Activated CD4-positive, alpha-beta T cell treated with anti-CD3 and anti-CD28 coated beads for 4 hours (primary cell): ENCODE measurements around the gene TRPC4AP.

ENCODE experiments used
- DNase-seq, 2 donors: peaks; one replicate each; pipeline ENCODE4 v3.0.0-alpha.2; 2020

Gene TRPC4AP

DNA sequence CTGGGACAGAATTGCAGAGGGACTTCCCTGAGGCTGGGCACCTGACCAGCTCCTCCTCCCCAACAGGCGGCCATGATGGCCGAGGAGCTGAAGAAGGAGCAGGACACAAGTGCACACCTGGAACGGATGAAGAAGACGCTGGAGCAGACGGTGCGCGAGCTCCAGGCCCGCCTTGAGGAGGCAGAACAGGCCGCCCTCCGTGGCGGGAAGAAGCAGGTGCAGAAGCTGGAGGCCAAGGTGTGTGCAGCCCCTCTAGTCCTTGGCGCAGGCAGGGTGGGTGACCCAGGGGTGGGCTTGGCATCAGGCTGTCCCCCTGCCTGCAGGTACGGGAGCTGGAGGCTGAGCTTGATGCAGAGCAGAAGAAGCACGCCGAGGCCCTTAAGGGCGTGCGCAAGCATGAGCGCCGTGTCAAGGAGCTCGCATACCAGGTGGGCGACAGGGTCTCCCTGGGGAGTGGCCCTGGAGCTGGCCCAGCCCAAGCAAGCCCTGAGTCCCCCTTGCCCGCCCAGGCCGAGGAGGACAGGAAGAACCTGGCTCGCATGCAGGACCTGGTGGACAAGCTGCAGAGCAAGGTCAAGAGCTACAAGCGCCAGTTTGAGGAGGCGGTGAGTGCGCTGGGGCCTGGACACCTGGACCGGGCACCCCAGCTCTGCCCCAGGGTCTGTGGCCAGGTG is 91.5 kb downstream of the TRPC4AP start:
- no peak for DNase-seq

DNA sequence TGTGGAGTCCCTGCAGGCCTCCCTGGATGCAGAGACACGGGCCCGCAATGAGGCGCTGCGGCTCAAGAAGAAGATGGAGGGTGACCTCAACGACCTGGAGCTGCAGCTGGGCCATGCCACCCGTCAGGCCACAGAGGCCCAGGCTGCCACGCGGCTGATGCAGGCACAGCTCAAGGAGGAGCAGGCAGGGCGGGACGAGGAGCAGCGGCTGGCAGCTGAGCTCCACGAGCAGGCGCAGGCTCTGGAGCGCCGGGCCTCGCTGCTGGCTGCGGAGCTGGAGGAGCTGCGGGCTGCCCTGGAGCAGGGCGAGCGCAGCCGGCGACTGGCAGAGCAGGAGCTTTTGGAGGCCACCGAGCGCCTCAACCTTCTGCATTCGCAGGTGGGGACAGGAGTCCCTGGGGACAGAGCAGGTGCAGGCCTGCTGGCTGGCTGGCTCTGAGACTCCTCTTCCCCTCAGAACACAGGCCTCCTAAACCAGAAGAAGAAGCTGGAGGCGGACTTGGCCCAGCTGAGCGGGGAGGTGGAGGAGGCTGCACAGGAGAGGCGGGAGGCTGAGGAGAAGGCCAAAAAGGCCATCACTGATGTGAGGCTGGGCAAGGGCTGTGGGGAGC is 92.2 kb downstream of the TRPC4AP start:
- DNase-seq: no peak

DNA sequence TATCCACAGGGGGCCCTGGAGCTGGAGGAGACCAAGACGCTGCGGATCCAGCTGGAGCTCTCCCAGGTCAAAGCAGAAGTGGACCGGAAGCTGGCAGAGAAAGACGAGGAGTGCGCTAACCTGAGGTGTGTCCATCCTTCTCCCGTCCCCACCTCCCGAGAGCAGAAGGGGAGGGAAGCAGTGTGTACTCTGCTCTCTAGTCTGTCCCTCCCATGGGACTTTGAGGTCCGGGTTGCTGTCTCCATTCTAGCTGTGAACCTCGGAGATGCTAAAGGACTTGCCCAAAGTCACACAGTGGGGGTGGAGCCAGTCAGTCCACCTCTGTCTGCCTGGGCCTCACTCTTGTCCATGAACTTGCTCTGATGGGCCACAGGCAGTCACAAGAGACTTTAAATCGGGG is 92.8 kb downstream of the TRPC4AP start:
- no peak for DNase-seq

DNA sequence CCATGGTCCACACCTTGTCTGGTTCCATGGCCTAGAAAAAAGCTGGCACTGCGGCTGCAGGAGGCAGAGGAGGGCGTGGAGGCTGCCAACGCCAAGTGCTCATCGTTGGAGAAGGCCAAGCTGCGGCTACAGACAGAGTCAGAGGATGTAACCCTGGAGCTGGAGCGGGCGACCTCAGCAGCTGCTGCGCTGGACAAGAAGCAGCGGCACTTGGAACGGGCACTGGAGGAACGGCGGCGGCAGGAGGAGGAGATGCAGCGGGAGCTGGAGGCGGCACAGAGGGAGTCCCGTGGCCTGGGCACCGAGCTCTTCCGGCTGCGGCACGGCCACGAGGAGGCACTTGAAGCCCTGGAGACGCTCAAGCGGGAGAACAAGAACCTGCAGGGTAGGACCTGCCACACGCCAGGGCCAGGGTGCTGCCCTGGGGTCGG is 93.6 kb downstream of the TRPC4AP start:
- no peak for DNase-seq

DNA sequence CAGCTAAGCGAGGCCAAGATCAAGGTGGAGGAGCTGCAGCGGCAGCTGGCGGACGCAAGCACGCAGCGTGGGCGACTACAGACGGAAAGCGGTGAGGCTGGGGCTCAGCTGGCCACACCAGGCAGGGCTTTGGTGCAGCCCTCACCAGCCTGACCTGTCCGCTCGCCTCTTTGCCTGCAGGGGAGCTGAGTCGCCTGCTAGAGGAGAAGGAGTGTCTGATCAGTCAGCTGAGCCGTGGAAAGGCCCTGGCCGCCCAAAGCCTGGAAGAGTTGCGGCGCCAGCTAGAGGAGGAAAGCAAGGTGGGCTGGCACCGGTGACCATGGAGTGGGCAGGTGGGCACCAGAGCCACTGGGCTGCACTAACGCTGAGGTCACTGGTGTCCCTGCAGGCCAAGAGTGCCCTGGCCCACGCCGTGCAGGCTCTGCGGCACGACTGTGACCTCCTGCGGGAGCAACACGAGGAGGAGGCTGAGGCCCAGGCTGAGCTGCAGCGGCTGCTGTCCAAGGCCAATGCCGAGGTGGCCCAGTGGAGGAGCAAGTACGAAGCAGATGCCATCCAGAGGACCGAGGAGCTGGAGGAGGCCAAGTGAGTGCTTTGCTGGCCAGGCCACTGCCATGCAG is 94.2 kb downstream of the TRPC4AP start:
- no peak for DNase-seq

DNA sequence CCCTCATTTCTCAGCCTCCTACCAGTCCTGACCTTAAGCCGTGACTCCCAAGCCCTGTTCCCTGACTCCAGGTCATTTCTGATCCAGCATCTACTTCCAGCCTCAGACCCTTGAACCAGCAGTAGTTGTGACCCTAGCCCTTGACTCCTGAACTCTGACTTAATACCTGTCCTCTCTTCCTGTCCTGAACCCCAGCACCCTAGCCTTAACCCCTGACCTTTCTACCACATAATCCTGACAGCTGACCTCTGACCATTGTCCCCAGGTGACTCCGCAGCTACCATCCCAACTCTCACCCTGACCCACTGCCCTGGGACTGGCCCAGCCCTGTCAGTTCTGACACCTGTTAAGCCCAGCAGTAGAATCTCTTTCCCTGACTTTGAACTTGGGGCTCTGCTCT is 94.8 kb downstream of the TRPC4AP start:
- DNase-seq: no peak

DNA sequence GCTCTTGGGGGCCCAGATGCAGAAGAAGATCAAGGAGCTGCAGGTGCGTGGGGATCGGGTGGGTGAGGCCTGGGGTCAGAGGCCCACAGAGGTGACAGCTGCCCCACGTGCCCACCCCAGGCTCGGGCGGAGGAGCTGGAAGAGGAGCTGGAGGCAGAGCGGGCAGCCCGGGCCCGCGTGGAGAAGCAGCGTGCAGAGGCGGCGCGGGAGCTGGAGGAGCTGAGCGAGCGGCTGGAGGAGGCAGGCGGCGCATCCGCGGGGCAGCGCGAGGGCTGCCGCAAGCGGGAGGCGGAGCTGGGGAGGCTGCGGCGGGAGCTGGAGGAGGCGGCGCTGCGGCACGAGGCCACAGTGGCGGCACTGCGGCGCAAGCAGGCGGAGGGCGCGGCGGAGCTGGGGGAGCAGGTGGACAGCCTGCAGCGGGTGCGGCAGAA is 95.5 kb downstream of the TRPC4AP start:
- DNase-seq: no peak

DNA sequence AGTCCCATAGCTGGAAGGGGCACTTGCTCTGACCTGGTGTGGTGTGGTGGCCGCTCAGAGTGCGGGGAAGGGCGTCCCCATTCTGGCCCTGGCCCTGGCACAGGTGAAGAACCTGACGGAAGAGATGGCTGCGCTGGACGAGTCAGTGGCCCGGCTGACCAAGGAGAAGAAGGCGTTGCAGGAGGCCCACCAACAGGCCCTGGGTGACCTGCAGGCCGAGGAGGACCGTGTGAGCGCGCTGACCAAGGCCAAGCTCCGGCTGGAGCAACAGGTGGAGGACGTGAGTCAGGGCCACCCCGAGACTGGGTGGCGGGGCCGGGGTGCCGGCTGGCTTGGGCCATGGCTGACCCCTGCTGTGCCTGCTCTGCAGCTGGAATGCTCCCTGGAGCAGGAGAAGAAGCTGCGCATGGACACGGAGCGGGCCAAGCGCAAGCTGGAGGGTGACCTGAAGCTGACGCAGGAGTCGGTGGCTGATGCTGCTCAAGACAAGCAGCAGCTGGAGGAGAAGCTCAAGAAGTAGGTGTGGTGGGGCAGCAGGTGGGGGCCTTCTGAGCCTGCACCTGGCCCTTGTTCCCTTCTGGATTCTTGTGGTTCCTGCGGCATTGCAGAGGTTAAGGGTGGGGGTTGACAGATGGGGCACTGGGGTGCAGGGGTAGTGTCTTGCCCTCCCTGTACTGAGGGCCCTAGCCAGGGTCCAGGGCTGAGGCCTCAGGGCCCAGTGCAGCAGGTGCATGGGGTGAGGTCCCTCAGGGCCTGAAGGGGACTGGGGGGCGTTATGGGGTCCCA is 96.2 kb downstream of the TRPC4AP start:
- DNase-seq: no peak

DNA sequence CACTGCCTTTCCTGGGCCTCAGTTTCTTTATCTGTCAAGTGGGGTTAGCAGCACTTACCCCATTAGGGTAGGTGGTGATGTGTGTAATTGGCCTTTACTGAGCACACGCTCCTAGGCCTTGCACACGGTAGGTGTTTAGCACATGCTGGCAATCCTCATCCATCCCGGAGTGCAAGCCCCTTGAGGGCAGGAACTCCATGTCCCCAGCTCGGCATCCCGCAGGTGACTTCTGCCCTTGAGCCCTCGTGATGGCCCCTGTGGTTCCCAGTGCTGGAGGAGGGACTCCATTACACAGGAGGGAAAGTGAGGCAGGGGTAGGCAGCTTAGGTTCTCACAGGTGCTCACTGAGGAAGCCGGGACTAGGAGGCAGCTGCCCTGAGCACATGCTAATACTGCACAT is 96.9 kb downstream of the TRPC4AP start:
- no peak for DNase-seq

DNA sequence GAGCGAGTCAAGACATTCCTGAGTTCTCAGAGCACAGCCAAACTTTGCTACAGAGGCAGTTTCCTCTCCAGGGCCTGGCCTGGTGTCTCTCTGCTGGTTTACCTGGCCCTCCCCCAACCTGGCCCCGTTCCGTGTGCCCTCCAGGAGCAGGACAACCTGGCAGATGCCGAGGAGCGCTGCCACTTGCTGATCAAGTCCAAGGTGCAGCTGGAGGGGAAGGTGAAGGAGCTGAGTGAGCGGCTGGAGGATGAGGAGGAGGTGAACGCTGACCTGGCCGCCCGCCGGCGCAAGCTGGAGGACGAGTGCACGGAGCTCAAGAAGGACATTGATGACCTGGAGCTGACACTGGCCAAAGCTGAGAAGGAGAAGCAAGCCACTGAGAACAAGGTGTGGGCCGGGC is 97.4 kb downstream of the TRPC4AP start:
- DNase-seq: no peak

DNA sequence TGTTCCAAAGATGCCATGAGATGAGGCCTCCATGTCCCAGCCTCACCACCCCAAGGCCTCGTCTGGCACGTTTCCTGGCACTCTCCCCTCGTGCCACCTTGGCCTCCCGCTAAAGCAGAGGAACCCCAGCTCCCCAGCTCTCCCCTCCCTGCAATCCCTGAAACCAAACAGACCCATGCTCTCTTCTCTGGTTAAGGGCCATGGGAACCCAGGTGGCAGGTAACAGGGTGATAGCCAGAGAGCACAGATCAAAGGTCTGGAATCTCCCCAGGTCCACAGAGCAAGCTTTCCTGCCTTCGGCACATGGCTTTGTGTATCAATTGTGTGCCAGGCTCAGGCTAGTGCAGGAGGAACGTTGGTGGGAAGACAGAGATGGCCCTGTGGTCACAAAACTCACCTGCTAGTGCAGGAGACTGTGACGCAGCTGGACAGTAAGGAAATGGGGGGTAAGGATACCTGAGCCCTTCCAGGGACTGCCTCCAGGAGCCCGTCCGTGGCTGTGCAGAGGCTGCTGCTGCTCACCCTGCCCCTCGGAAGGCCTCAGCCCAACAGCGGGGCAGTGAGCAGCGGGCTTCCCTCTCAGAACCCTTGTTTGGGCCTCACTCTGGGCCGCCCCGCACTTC is 98.0 kb downstream of the TRPC4AP start:
- no peak for DNase-seq

DNA sequence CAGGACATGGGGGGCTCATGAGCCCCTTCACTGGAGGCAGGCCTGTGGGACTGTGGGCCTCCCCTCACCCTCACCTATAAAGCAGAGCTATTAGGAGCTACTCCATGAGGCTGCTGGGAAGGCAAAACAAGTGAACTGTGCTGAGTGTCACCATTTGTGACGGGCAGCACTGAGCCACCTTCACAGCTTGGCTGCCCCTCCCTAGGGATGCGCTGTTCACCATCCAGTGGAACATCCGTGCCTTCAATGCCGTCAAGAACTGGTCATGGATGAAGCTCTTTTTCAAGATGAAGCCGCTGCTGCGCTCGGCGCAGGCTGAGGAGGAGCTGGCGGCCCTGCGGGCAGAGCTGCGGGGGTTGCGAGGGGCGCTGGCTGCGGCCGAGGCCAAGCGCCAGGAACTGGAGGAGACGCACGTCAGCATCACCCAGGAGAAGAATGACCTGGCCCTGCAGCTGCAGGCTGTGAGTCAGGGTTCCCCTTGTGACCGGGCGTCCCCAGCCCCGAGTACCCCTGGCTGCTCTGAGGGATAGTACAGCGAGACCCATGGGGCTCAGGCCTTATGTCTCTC is 98.6 kb downstream of the TRPC4AP start:
- no peak for DNase-seq

DNA sequence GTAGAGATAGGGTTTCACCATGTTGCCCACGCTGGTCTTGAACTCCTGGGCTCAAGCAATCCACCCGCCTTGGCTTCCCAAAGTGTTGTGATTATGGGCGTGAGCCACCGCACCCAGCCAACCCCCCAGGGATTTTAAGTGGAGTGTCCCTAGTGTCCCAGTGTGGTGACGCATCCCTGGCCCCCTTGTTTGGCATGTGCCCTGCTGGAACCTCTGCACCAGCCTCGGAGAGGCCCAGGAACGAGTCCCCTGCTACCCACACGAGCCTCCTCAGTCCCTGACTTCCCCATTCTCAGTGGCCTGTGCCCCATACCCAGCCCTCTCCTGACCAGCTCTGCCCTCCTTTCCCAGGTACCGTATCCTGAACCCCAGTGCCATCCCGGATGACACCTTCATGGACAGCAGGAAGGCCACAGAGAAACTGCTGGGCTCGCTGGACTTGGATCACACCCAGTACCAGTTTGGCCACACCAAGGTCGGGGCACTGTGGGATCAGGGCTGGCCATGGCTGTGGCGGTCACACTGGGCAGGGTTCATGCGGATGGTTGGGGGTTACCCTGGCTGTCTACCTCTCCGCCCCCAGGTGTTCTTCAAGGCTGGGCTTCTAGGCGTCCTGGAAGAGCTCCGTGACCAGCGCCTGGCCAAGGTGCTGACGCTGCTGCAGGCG is 99.7 kb downstream of the TRPC4AP start:
- DNase-seq: no peak

DNA sequence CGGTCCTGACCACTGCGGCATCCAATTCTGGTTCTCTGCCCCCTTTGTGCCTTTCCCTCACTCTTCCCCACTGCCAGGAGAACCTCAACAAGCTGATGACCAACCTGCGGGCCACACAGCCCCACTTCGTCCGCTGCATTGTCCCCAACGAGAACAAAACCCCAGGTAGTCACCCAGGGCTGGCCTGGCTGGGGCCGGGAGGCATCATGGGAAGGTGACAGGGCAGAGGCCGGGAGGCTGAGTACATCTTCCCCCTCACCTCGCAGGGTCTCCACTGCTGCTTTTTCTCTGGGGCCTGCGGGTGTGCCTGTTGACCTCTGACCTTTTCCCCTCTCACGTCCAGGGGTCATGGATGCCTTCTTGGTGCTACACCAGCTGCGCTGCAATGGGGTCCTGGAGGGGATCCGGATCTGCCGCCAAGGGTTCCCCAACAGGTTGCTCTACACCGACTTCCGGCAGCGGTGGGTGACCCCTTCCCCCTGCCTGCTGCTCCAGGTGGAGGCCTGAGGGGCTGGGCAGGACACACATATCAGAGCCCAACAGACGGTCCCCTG is 101.9 kb downstream of the TRPC4AP start:
- DNase-seq: no peak

DNA sequence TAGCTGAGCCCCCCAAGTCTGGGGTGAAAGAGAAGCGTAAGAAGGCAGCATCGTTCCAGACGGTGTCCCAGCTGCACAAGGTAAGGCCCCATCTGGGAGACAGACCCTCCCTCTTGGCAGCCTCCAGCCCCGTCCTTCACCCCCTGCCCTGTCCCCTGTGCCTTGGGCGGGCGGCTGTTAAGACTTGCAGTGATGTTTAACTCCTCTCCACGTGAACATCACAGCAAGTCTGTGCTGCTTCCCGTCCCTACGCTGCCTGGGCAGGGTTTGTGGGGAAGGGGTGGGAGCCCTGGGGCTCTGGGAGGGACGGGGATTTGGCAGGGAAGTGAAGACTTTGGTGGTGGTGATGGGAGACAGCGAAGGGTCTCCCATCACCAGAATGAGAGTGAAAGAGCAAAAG is 102.4 kb downstream of the TRPC4AP start:
- DNase-seq: no peak

DNA sequence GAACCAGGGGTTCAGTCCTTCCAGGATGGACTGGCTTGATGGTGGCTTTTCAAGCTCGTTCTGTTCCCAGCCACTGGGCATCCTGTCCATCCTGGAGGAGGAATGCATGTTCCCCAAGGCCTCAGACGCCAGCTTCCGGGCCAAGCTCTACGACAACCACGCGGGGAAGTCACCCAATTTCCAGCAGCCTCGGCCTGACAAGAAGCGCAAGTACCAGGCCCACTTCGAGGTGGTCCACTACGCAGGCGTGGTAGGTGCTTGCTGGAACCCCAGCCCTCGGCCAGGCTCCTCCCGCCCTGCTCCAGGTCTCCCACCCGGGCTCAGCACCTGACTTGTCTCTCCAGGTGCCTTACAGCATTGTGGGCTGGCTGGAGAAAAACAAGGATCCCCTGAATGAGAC is 102.9 kb downstream of the TRPC4AP start:
- no peak for DNase-seq

DNA sequence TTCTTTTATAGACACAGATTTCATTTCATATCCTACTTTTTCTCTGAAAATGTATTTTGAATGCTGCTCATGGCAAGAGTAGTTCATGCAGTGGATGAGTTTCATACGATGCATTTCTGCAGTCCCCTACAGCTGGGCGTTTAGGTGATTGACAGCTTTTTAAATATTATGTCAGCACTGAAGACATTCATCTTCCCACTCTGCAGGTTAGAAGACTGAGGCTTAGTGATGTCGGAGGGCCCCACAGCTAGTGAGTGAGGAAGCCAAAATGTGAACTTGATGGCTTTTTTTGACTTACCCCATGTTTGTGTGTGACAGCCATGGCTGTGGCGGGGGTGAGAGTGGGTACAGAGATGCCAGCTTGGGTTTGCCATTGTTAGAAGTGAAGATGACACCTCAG is 103.5 kb downstream of the TRPC4AP start:
- DNase-seq: no peak

DNA sequence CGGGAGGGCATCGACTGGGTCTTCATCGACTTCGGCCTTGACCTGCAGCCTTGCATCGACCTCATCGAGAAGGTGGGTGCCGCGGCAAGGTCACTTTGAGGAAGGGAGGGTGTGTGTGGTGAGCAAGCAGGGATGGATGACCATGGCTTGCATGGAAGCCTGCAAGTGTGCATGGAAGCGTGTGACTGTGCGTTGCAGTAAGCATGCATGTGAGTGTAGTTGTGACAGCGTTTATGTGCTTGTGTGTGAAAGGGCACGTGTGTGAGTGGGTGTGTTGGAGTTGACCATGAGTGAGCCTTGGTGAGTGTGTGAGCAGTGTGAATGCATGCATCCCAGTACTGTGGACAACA is 104.4 kb downstream of the TRPC4AP start:
- DNase-seq: no peak

DNA sequence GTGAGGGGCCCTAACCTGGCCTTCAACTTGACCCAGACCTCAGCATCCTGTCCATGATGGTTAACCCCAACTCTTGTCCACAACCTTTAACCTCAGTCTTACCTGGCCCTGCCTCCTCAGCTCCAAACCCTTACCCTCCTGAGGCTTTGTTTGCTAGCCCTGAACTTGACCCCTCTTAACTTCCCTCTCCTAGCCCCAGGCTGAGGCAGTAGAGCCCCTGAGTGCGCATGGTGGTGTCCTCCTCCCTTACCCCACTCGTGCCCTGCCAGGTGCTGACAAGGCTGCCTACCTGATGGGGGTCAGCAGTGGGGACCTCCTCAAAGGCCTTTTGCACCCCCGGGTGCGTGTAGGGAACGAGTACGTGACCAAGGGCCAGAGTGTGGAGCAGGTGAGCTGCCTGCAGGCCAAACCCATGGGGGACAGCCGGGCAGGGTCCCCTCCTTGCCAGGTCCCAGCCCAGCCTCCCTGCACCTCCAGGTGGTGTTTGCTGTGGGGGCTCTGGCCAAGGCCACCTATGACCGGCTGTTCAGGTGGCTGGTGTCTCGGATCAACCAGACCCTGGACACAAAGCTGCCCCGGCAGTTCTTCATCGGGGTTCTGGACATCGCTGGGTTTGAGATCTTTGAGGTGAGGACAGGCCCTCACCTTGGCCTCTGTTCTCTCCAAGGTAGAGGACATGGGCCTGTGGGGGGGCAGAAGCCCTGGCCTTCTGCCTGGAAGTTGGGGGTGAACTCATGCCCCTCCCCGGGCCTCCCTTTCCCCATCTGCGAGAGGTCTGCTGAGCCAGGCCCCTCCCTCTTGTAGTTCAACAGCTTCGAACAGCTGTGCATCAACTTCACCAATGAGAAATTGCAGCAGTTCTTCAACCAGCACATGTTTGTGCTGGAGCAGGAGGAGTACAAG is 105.1 kb downstream of the TRPC4AP start:
- DNase-seq: no peak

DNA sequence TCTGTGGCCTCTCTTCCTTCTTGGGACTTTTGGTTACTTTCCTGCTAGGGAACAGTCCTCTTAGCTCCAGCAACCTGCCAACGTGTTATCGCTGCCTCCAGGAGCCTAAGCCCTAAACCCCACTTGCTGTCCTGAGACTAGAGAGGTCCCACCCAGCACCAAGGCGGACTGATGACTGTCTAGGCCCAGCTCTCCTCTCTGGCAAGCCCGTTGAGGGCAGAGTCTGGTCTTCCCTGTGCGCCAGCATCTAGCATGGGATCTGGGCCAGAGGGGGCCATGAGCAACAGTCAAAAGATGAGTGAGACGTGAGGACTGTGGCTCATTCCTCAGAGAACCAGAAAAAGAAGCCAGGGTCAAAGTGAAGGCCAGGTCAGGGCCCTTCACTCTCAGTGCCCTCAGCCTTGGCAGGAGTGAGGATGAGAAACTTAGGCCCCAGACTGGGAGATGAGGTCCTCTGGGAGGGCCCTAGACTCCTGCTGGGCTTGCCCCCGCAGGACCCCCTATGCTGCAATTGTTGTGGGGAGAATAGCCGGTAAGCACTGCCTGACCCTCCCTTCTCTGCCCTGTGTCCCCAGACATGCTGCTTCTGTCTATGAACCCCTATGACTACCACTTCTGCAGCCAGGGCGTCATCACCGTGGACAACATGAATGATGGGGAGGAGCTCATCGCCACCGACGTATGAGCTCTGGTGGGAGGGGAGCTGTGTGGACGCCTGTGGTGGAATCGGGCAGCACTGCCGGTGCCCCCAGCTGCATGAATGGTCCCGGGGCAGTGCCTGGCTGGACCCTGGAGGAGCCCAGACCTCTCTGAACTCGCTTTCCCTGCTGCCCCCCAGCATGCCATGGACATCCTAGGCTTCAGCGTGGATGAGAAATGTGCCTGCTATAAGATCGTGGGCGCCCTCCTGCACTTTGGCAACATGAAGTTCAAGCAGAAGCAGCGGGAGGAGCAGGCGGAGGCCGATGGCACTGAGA is 106.0 kb downstream of the TRPC4AP start:
- no peak for DNase-seq
